Measurements from ENCODE around the gene MYLK4.

DNA sequence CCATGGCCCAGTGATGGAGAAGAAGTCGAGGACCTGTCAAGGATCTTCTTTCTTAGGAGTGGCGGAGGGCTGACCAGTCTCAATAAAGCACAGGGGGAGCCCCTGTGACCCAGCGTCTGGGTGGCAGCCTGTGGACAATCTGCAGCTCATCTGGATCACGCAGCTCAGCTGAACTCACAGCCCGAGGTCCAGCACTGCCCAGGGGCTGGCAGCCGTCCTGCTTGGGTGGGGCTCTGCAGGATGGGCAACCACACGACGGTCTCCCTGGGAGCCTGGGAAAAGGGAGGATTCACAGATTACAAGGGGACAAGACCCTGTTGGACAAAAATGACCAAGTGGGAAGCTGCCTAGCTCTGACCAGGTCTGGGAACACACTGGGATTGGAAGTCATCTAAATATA lies 110.8 kb downstream of the MYLK4 start:
- TF ChIP-seq EZH2 (IDR thresholded peaks at IDR 0.05; ENCODE audit: insufficient read depth, poor library complexity, severe bottlenecking) (no peak), EZH2phosphoT487 (IDR thresholded peaks at IDR 0.05; ENCODE audit: insufficient read depth, low read depth) (no peak)

Data from GM23248 (cell line).